ENCODE data around the gene CSTF1. TPM values are rescaled to one million over a fixed set of nuclear protein-coding genes. Genes with fewer than 3 reads are reported as not detected.

Gene CSTF1
- total and polyA plus RNA-seq, 2 of the 4 experiments (the other 2 are of a cell fraction): 48.8 to 105 TPM

DNA sequence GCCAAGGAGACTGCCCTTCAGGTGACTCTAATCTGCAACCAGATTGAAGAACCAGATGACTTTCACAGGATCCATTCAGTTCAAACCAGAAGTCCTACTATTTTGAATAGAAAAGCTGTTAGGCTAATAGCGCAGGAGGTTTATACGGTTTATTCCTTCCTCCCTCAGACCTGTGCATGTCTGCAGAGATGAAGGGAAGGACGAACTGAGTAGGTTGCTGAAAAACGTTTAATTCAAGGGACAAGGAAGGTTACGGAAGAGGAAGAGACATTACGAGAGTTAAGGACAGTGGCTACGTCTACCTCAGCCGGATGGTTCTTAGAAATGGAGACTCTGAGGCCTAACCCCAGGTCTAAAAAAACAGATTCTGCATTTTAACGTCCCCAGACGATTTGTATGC, 1.4 kb upstream of the CSTF1 start:
- H3K4me2 ChIP-seq (ENCODE audit: low read depth, low read length): peak overlapping the region; percentile 90
- no peak overlapping the region for H2BK120ac ChIP-seq (ENCODE audit: low read depth, low read length)
- peaks cover 2% of the 10 kb centered on the region; the same call in 1 of the 2 replicates for H3K4me1 ChIP-seq (ENCODE audit: control insufficient read depth, insufficient read depth, low read length)
- peak overlapping the region; percentile 68; the same call in 1 of the 2 replicates for H4K91ac ChIP-seq (ENCODE audit: insufficient read depth, low read depth, low read length)
- no peak overlapping the region for H3K18ac ChIP-seq (ENCODE audit: low read depth, low read length)
- H3K9ac ChIP-seq (ENCODE audit: low read depth, low read length): peak overlapping the region; percentile 90
- H2BK15ac ChIP-seq (ENCODE audit: low read depth, low read length): no peak overlapping the region
- peak overlapping the region; percentile 34 to 41; a peak in 3 of 4 replicates for H4K8ac ChIP-seq (ENCODE audit: low read depth in 2 of 2, low read length in 2 of 2)
- peak overlapping the region; percentile 96 for H2AFZ ChIP-seq (replicated peaks; ENCODE audit: low read length, poor library complexity)
- H3K27me3 ChIP-seq (ENCODE audit: control insufficient read depth, insufficient read depth, low read length): no peaks in the 10 kb centered on the region
- peak overlapping the region; percentile 67 for H3K4me3 ChIP-seq (ENCODE audit: insufficient read depth, low read depth, low read length)
- H3K36me3 ChIP-seq (ENCODE audit: control insufficient read depth, insufficient read depth, low read length): peaks cover 13% of the 10 kb centered on the region
- H4K5ac ChIP-seq (ENCODE audit: low read depth, low read length): no peak overlapping the region
- peaks cover 43 to 65% of the 10 kb centered on the region in 2 experiments for H3K79me1 ChIP-seq (ENCODE audit: low read depth in 1 of 2, low read length in 2 of 2)
- in situ Hi-C loops (cut with MboI; ENCODE audit: low sequenced_read_pairs): loop anchor here (25.0 kb wide), 1 partner anchor 971 kb away; the partner anchor contains the start of gene RAE1
- peak overlapping the region; percentile 35 for H2BK5ac ChIP-seq (ENCODE audit: low read depth, low read length, poor library complexity, severe bottlenecking)
- peaks cover 15% of the 10 kb centered on the region for H3K9me1 ChIP-seq (ENCODE audit: insufficient read depth, low read length)
- ATAC-seq (ENCODE audit: low read depth) (no peak), DNase-seq (no peak)
- peak overlapping the region; percentile 19; the same call in 1 of the 2 replicates for H3K27ac ChIP-seq (ENCODE audit: insufficient read depth, low read length)
- intact Hi-C loops (cut with micrococcal nuclease): no loop called here
- no peak for TF ChIP-seq RCOR1 (IDR thresholded peaks at IDR 0.05; ENCODE audit: insufficient replicate concordance, low read length)
- no peak for TF ChIP-seq RFX5 (IDR thresholded peaks at IDR 0.05; ENCODE audit: low read depth, low read length)
- TF ChIP-seq FOS (IDR thresholded peaks at IDR 0.05; ENCODE audit: low read depth, low read length): no peak
- no peak for TF ChIP-seq RAD21 (IDR thresholded peaks at IDR 0.05; ENCODE audit: low read length)
- peak; percentile 21; the same call in 1 of the 2 replicates for TF ChIP-seq POLR2A (IDR thresholded peaks at IDR 0.05; ENCODE audit: low read depth, low read length)
- 12% methylated on average over 7 of the region's 10 CpGs; no CpG with 5 or more reads in 1 of the 2 experiments for WGBS, 2 experiments (ENCODE audit: extremely low coverage in 2 of 2, insufficient read length in 1 of 2)
- H2BK20ac ChIP-seq (ENCODE audit: low read depth, low read length): no peak overlapping the region
- H3K14ac ChIP-seq (replicated peaks; ENCODE audit: low read depth, low read length): peak overlapping the region; percentile 70
- ChIA-PET POLR2A (ENCODE audit: unreplicated experiment) (no interaction called here), CTCF (interaction anchor here (0.6 kb wide), 1 partner anchor 149 kb away, joined by 3 read pairs; no protein-coding TSS in a partner anchor)
- no peak overlapping the region for H2AK5ac ChIP-seq (ENCODE audit: low read depth, low read length)
- peak overlapping the region; percentile 75 for H3K56ac ChIP-seq (ENCODE audit: extremely low read depth, insufficient read depth, low read length)
- no peaks in the 10 kb centered on the region for H3K9me3 ChIP-seq (ENCODE audit: control insufficient read depth, insufficient read depth, low read length)
- dilution Hi-C loops (cut with HindIII; ENCODE audit: low sequenced_read_pairs, unreplicated experiment): no loop called here
- H3K4ac ChIP-seq (ENCODE audit: low read depth, low read length): peak overlapping the region; percentile 59
- no peak overlapping the region for H2AK9ac ChIP-seq (replicated peaks; ENCODE audit: low read depth, low read length, poor library complexity)
- peak overlapping the region; percentile 88 for H3K23ac ChIP-seq (ENCODE audit: low read depth, low read length)
- TSS peak; percentile 83 for BruUV-seq (replicated peaks)
- H4K20me1 ChIP-seq (ENCODE audit: insufficient read depth, low read length): no peaks in the 10 kb centered on the region
